CD4-positive, alpha-beta T cell (primary cell): Measurements from ENCODE around the gene EMCN. TPM values are rescaled to one million over a fixed set of nuclear protein-coding genes. Genes with fewer than 3 reads are reported as not detected.

Source experiments
- ATAC-seq: fragments of 200-7000 bp; cut with Tn5 transposase; one replicate; pipeline ENCODE4 v1.10.0; 2022; ENCODE audit warnings: mild to moderate bottlenecking; ENCODE audit not compliant: poor library complexity
- CTCF ChIA-PET: fragments of 350-600 bp; sonication (Branson Sonifier 250); formaldehyde crosslinking; loops from one replicate; lab custom pipeline; 2021; ENCODE audit warnings: antibody characterized with exemption, inconsistent platforms; lab: Charles Lee
- POLR2A ChIA-PET: fragments of 350-600 bp; sonication (Branson Sonifier 250); formaldehyde crosslinking; loops from one replicate; lab custom pipeline; 2021; ENCODE audit warnings: antibody characterized with exemption, inconsistent platforms; lab: Charles Lee
- DNase-seq, 14 experiments: peaks; one replicate each; pipeline ENCODE4 v3.0.0-alpha.2; 2013 to 2020; ENCODE audit warnings: mixed read lengths in 2 of 14
- H3K27ac ChIP-seq, 2 donors: one replicate each; pipeline versions ENCODE4 v1.5.1 to v1.7.0; 2013; ENCODE audit warnings: low read length in 2 of 2, low read depth in 1 of 2, mild to moderate bottlenecking in 1 of 2
- H3K27me3 ChIP-seq, 2 experiments: 1 replicate in 1 of 2; 2 replicates in 1 of 2; pipeline versions ENCODE4 v1.6.1 to v1.7.0; 2013; ENCODE audit warnings: low read length in 2 of 2, control low read depth in 1 of 2, mild to moderate bottlenecking in 1 of 2, moderate library complexity in 1 of 2; ENCODE audit not compliant: insufficient read depth in 2 of 2, control insufficient read depth in 1 of 2
- H3K36me3 ChIP-seq: one replicate; pipeline ENCODE4 v1.6.1; 2013; ENCODE audit warnings: low read length, control low read depth; ENCODE audit not compliant: insufficient read depth
- H3K4me1 ChIP-seq: one replicate; pipeline ENCODE4 v1.6.1; 2013; ENCODE audit warnings: low read length, control low read depth; ENCODE audit not compliant: insufficient read depth
- H3K4me3 ChIP-seq: one replicate; pipeline ENCODE4 v1.5.1; 2013; ENCODE audit warnings: mild to moderate bottlenecking, low read length, moderate library complexity
- H3K9me3 ChIP-seq, 2 experiments: 1 replicate in 1 of 2; 2 replicates in 1 of 2; pipeline versions ENCODE4 v1.6.1 to v1.7.0; 2013; ENCODE audit warnings: low read length in 2 of 2, mild to moderate bottlenecking in 2 of 2, control low read depth in 1 of 2, moderate library complexity in 1 of 2; ENCODE audit not compliant: control insufficient read depth in 1 of 2, insufficient read depth in 1 of 2
- H3K27ac Mint-ChIP-seq: one replicate; pipeline ENCODE4 v1.8.0; 2020; ENCODE audit warnings: mixed read lengths
- H3K27me3 Mint-ChIP-seq: one replicate; pipeline ENCODE4 v1.8.0; 2021; ENCODE audit warnings: mixed read lengths
- H3K36me3 Mint-ChIP-seq: one replicate; pipeline ENCODE4 v1.8.0; 2021; ENCODE audit warnings: low read depth, mixed read lengths
- H3K4me1 Mint-ChIP-seq: one replicate; pipeline ENCODE4 v1.8.0; 2021; ENCODE audit warnings: low read depth, mixed read lengths
- H3K4me3 Mint-ChIP-seq: one replicate; pipeline ENCODE4 v1.8.0; 2020; ENCODE audit warnings: mild to moderate bottlenecking, mixed read lengths
- H3K9me3 Mint-ChIP-seq: one replicate; pipeline ENCODE4 v1.8.0; 2020; ENCODE audit warnings: mixed read lengths
- intact Hi-C, 2 experiments: fragments of 100-400 bp; cut with DNase I in 1 of 2; cut with micrococcal nuclease in 1 of 2; formaldehyde crosslinking; loops; one replicate each; pipeline versions ENCODE4 v1.15.1 to v1.9.0; 2023 to 2025; cut with DNase I, micrococcal nuclease
- total RNA-seq, 174 experiments: library from RNA in 2 of 174; stranded (reverse) in 2 of 174; gene quantifications; one replicate each; pipeline ENCODE4 v1.2.3 and lab custom pipeline; 2021 to 2026
- TF ChIP-seq, protein P1 (sequence below): fragments of 200-600 bp; IDR thresholded peaks from one replicate; pipeline ENCODE4 v1.8.0; 2022; ENCODE audit warnings: antibody characterized with exemption, mild to moderate bottlenecking

EMCN gene
- total RNA-seq, 2 experiments from 2014 or later, result not detected

DNA sequence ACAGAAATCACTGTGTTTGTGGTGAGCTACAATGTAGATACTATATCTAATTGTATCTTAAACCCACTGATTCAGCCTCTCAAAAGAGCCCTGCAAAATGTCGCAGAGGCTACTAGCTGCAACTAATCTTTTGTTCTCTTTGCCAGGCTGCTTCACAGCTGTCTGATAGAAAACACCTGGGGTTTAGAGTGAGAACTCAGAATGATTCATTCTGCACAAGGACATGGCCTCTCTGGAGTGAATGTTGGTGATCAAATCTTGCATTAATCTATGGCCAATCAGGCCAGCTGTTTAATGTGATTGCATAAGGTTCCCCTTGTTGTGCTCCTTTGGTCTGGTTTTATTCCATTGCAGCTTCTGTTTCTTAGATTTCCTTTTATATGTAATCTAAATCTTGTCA, 100.3 kb downstream of the EMCN start:
- no peak overlapping the region for H3K27ac Mint-ChIP-seq
- no peaks in the 10 kb centered on the region for H3K4me1 Mint-ChIP-seq
- no peak overlapping the region for H3K4me3 Mint-ChIP-seq

DNA sequence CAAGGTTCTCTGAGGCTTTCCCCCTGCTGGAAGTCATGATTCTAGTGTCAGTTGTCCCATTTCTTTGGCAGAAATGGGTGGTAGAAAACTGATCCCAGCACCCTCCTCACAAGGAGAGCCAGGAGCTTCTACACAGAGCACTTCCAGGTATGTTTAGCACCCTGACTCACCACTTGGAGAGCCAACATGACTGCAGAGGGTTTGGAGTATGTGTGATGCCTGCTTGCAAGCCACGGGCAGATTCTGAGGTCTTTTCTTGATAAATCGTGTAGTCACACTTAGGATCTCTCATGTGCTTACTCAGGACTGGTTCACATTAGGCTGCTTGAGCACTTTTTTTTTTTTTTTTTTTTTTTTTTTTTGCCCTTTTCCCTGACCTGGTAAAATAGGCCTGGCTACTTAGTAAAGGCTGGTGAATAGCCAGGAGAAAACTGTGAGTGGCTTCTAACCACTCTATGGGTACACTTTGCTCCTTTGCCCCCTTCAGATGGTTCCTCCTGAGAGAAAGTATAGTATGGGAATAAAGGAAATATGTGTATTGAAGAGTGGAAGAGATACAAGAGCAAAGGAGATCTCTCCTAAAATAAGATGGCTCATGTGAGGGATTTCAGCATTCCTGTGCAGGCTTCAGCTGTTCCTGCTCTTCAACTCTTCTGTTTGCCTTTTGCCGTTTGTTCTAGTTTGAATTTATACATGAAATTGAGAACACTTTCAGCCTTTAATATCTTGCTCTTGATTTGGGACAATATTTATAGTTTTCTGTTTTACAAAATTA, 103.6 kb downstream of the EMCN start:
- Mint-ChIP-seq H3K4me1 (no peaks in the 10 kb centered on the region), H3K27ac (no peak overlapping the region), H3K36me3 (no peaks in the 10 kb centered on the region), H3K9me3 (no peaks in the 10 kb centered on the region), H3K4me3 (no peak overlapping the region), H3K27me3 (peaks cover 5% of the 10 kb centered on the region)
- intact Hi-C loops, result no loop called here
- no peaks in the 10 kb centered on the region for H3K36me3 ChIP-seq
- ATAC-seq (no peak), DNase-seq (no peak)
- CTCF ChIA-PET, result no interaction called here
- H3K27me3 ChIP-seq, result no peaks in the 10 kb centered on the region
- no peaks in the 10 kb centered on the region for H3K9me3 ChIP-seq
- H3K4me1 ChIP-seq, result no peaks in the 10 kb centered on the region
- H3K4me3 ChIP-seq, result no peak overlapping the region
- TF ChIP-seq, protein P1, sequence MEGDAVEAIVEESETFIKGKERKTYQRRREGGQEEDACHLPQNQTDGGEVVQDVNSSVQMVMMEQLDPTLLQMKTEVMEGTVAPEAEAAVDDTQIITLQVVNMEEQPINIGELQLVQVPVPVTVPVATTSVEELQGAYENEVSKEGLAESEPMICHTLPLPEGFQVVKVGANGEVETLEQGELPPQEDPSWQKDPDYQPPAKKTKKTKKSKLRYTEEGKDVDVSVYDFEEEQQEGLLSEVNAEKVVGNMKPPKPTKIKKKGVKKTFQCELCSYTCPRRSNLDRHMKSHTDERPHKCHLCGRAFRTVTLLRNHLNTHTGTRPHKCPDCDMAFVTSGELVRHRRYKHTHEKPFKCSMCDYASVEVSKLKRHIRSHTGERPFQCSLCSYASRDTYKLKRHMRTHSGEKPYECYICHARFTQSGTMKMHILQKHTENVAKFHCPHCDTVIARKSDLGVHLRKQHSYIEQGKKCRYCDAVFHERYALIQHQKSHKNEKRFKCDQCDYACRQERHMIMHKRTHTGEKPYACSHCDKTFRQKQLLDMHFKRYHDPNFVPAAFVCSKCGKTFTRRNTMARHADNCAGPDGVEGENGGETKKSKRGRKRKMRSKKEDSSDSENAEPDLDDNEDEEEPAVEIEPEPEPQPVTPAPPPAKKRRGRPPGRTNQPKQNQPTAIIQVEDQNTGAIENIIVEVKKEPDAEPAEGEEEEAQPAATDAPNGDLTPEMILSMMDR, result no peak
- POLR2A ChIA-PET, result no interaction called here
- no peak overlapping the region for H3K27ac ChIP-seq

More for the DNA sequence above, 100.3 kb downstream of the EMCN start:
- H3K36me3 Mint-ChIP-seq, result no peaks in the 10 kb centered on the region
- H3K9me3 Mint-ChIP-seq, result no peaks in the 10 kb centered on the region
- intact Hi-C loops, result loop anchor here in 1 of 2 experiments (5.0 kb wide), 1 partner anchor 1315 kb away; no protein-coding TSS in a partner anchor
- no peaks in the 10 kb centered on the region for H3K4me1 ChIP-seq
- ChIA-PET POLR2A (no interaction called here), CTCF (no interaction called here)
- H3K27me3 ChIP-seq, result no peaks in the 10 kb centered on the region
- DNase-seq, result no peak
- H3K4me3 ChIP-seq, result no peak overlapping the region
- H3K27ac ChIP-seq, result no peak overlapping the region
- TF ChIP-seq, protein P1, result no peak
- no peak for ATAC-seq
- H3K9me3 ChIP-seq, result no peaks in the 10 kb centered on the region
- no peaks in the 10 kb centered on the region for H3K36me3 ChIP-seq
- no peaks in the 10 kb centered on the region for H3K27me3 Mint-ChIP-seq

DNA sequence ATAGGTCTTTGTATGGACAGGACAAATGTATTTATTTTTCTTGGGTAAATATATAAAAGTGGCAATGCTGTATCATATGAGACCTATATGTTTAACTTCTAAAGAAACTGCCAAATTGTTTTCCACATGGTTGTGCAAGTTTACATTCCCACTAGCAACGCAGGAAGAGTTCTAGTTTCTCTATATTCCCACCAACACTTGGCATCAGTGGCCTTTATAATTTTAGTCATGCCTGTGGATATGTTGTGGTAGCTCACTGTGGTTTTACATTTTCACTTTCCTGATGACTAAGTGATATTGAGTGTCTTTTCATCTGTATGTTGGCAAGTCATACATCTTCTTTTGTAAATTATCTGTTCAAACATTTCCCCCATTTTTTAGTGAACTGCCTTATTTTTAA, 126.0 kb downstream of the EMCN start:
- no peak overlapping the region for H3K4me3 Mint-ChIP-seq
- Histone ChIP-seq H3K4me1 (no peaks in the 10 kb centered on the region), H3K36me3 (no peaks in the 10 kb centered on the region), H3K27me3 (no peaks in the 10 kb centered on the region), H3K9me3 (no peaks in the 10 kb centered on the region), H3K4me3 (no peak overlapping the region), H3K27ac (no peak overlapping the region)
- TF ChIP-seq, protein P1, result no peak
- no peaks in the 10 kb centered on the region for H3K4me1 Mint-ChIP-seq
- H3K27me3 Mint-ChIP-seq, result no peaks in the 10 kb centered on the region
- H3K36me3 Mint-ChIP-seq, result no peaks in the 10 kb centered on the region
- H3K27ac Mint-ChIP-seq, result no peak overlapping the region
- DNase-seq, result no peak
- ChIA-PET CTCF (interaction anchor here (1.1 kb wide), 1 partner anchor 19 kb away, joined by 3 read pairs; no protein-coding TSS in a partner anchor), POLR2A (no interaction called here)
- H3K9me3 Mint-ChIP-seq, result no peaks in the 10 kb centered on the region
- no peak for ATAC-seq
- intact Hi-C loops, result no loop called here
